Measurements from ENCODE around the gene UBE2QL1.

UBE2QL1 gene

GRCh38 chr5:6469836-6470235 lies 21.2 kb downstream of the UBE2QL1 start:
- H3K4me1 ChIP-seq (ENCODE audit: insufficient read depth, low read length), result peaks cover 13% of the 10 kb centered on the region
- H3K9ac ChIP-seq (ENCODE audit: low read depth, low read length), result no peak overlapping the region
- 95% methylated on average over 11 of the region's 11 CpGs for WGBS
- H3K9me3 ChIP-seq (ENCODE audit: insufficient read depth, low read depth, low read length), result no peaks in the 10 kb centered on the region
- H3K27me3 ChIP-seq (ENCODE audit: insufficient read depth, low read length), result peaks cover 14% of the 10 kb centered on the region
- no peaks in the 10 kb centered on the region for H3K36me3 ChIP-seq (ENCODE audit: insufficient read depth, low read length)
- H3K27ac ChIP-seq (ENCODE audit: low read depth, low read length), result no peak overlapping the region
- H3K4me3 ChIP-seq (ENCODE audit: low read length), result no peak overlapping the region

GRCh38 chr5:6470672-6471071 lies 22.0 kb downstream of the UBE2QL1 start:
- H3K4me1 ChIP-seq (ENCODE audit: insufficient read depth, low read length), result peaks cover 18% of the 10 kb centered on the region
- no peak overlapping the region for H3K27ac ChIP-seq (ENCODE audit: low read depth, low read length)
- 92% methylated on average over 4 of the region's 4 CpGs for WGBS

GRCh38 chr5:6471252-6471651 lies 22.6 kb downstream of the UBE2QL1 start:
- Histone ChIP-seq H3K9me3 (ENCODE audit: insufficient read depth, low read depth, low read length) (no peaks in the 10 kb centered on the region), H3K27me3 (ENCODE audit: insufficient read depth, low read length) (peaks cover 14% of the 10 kb centered on the region), H3K27ac (ENCODE audit: low read depth, low read length) (no peak overlapping the region), H3K4me3 (ENCODE audit: low read length) (no peak overlapping the region), H3K4me1 (ENCODE audit: insufficient read depth, low read length) (peaks cover 21% of the 10 kb centered on the region), H3K9ac (ENCODE audit: low read depth, low read length) (no peak overlapping the region), H3K36me3 (ENCODE audit: insufficient read depth, low read length) (no peaks in the 10 kb centered on the region)
- WGBS, result 97% methylated on average over 1 of the region's 1 CpG

More at GRCh38 chr5:6470672-6471071, 22.0 kb downstream of the UBE2QL1 start:
- Histone ChIP-seq H3K9me3 (ENCODE audit: insufficient read depth, low read depth, low read length) (no peaks in the 10 kb centered on the region), H3K4me3 (ENCODE audit: low read length) (no peak overlapping the region), H3K36me3 (ENCODE audit: insufficient read depth, low read length) (no peaks in the 10 kb centered on the region), H3K27me3 (ENCODE audit: insufficient read depth, low read length) (peaks cover 14% of the 10 kb centered on the region), H3K9ac (ENCODE audit: low read depth, low read length) (no peak overlapping the region)

GRCh38 chr5:6472792-6473191 lies 24.1 kb downstream of the UBE2QL1 start:
- Histone ChIP-seq H3K4me1 (ENCODE audit: insufficient read depth, low read length) (peaks cover 12% of the 10 kb centered on the region), H3K4me3 (ENCODE audit: low read length) (no peak overlapping the region), H3K36me3 (ENCODE audit: insufficient read depth, low read length) (no peaks in the 10 kb centered on the region), H3K27ac (ENCODE audit: low read depth, low read length) (no peak overlapping the region), H3K27me3 (ENCODE audit: insufficient read depth, low read length) (peaks cover 13% of the 10 kb centered on the region), H3K9ac (ENCODE audit: low read depth, low read length) (no peak overlapping the region), H3K9me3 (ENCODE audit: insufficient read depth, low read depth, low read length) (no peaks in the 10 kb centered on the region)
- WGBS, result 87% methylated on average over 5 of the region's 5 CpGs

- 94% methylated on average over 6 of the region's 6 CpGs for WGBS
- H3K9me3 ChIP-seq (ENCODE audit: insufficient read depth, low read depth, low read length), result no peaks in the 10 kb centered on the region
- no peak overlapping the region for H3K27ac ChIP-seq (ENCODE audit: low read depth, low read length)
- H3K36me3 ChIP-seq (ENCODE audit: insufficient read depth, low read length), result no peaks in the 10 kb centered on the region
- H3K9ac ChIP-seq (ENCODE audit: low read depth, low read length), result no peak overlapping the region
- no peak overlapping the region for H3K4me3 ChIP-seq (ENCODE audit: low read length)
- H3K27me3 ChIP-seq (ENCODE audit: insufficient read depth, low read length), result 0 out of 2 replicates have a peak, but pooled peaks cover 8% of the 10 kb centered on the region
- H3K4me1 ChIP-seq (ENCODE audit: insufficient read depth, low read length), result peaks cover 7% of the 10 kb centered on the region; the same call in 1 of the 2 replicates
These were observed 24.6 kb downstream of the UBE2QL1 start for GRCh38 chr5:6473284-6473683.

GRCh38 chr5:6475626-6476312 lies 27.1 kb downstream of the UBE2QL1 start:
- H3K36me3 ChIP-seq (ENCODE audit: insufficient read depth, low read length), result no peaks in the 10 kb centered on the region
- H3K9me3 ChIP-seq (ENCODE audit: insufficient read depth, low read depth, low read length), result no peaks in the 10 kb centered on the region
- no peaks in the 10 kb centered on the region for H3K27me3 ChIP-seq (ENCODE audit: insufficient read depth, low read length)
- no peak overlapping the region for H3K4me3 ChIP-seq (ENCODE audit: low read length)
- 54% methylated on average over 8 of the region's 9 CpGs for WGBS
- H3K4me1 ChIP-seq (ENCODE audit: insufficient read depth, low read length), result peaks cover 7% of the 10 kb centered on the region; the same call in 1 of the 2 replicates
- no peak overlapping the region for H3K9ac ChIP-seq (ENCODE audit: low read depth, low read length)
- no peak overlapping the region for H3K27ac ChIP-seq (ENCODE audit: low read depth, low read length)

- H3K9me3 ChIP-seq (ENCODE audit: insufficient read depth, low read depth, low read length), result no peaks in the 10 kb centered on the region
- H3K36me3 ChIP-seq (ENCODE audit: insufficient read depth, low read length), result no peaks in the 10 kb centered on the region
- H3K27me3 ChIP-seq (ENCODE audit: insufficient read depth, low read length), result no peaks in the 10 kb centered on the region
- no peak overlapping the region for H3K27ac ChIP-seq (ENCODE audit: low read depth, low read length)
- peaks cover 7% of the 10 kb centered on the region; the same call in 1 of the 2 replicates for H3K4me1 ChIP-seq (ENCODE audit: insufficient read depth, low read length)
- 95% methylated on average over 6 of the region's 6 CpGs for WGBS
- H3K9ac ChIP-seq (ENCODE audit: low read depth, low read length), result no peak overlapping the region
- no peak overlapping the region for H3K4me3 ChIP-seq (ENCODE audit: low read length)
These were observed 27.6 kb downstream of the UBE2QL1 start for GRCh38 chr5:6476313-6476661.

GRCh38 chr5:6478793-6479192 lies 30.1 kb downstream of the UBE2QL1 start:
- H3K36me3 ChIP-seq (ENCODE audit: insufficient read depth, low read length), result no peaks in the 10 kb centered on the region
- H3K27me3 ChIP-seq (ENCODE audit: insufficient read depth, low read length), result no peaks in the 10 kb centered on the region
- no peaks in the 10 kb centered on the region for H3K9me3 ChIP-seq (ENCODE audit: insufficient read depth, low read depth, low read length)
- H3K4me1 ChIP-seq (ENCODE audit: insufficient read depth, low read length), result peaks cover 7% of the 10 kb centered on the region; the same call in 1 of the 2 replicates
- H3K27ac ChIP-seq (ENCODE audit: low read depth, low read length), result no peak overlapping the region
- WGBS, result 91% methylated on average over 11 of the region's 11 CpGs
- no peak overlapping the region for H3K4me3 ChIP-seq (ENCODE audit: low read length)
- no peak overlapping the region for H3K9ac ChIP-seq (ENCODE audit: low read depth, low read length)

- peaks cover 3% of the 10 kb centered on the region; the same call in 1 of the 2 replicates for H3K4me1 ChIP-seq (ENCODE audit: insufficient read depth, low read length)
- no peak overlapping the region for H3K4me3 ChIP-seq (ENCODE audit: low read length)
- H3K9ac ChIP-seq (ENCODE audit: low read depth, low read length), result no peak overlapping the region
- H3K9me3 ChIP-seq (ENCODE audit: insufficient read depth, low read depth, low read length), result no peaks in the 10 kb centered on the region
- H3K36me3 ChIP-seq (ENCODE audit: insufficient read depth, low read length), result no peaks in the 10 kb centered on the region
- 90% methylated on average over 15 of the region's 15 CpGs for WGBS
- no peaks in the 10 kb centered on the region for H3K27me3 ChIP-seq (ENCODE audit: insufficient read depth, low read length)
- no peak overlapping the region for H3K27ac ChIP-seq (ENCODE audit: low read depth, low read length)
These were observed 31.7 kb downstream of the UBE2QL1 start for GRCh38 chr5:6480133-6481051.

GRCh38 chr5:6482735-6483134 lies 34.1 kb downstream of the UBE2QL1 start:
- 93% methylated on average over 11 of the region's 11 CpGs for whole genome bisulfite sequencing
- Histone ChIP-seq H3K27ac (ENCODE audit: low read depth, low read length) (no peak overlapping the region), H3K9me3 (ENCODE audit: insufficient read depth, low read depth, low read length) (no peaks in the 10 kb centered on the region), H3K4me3 (ENCODE audit: low read length) (no peak overlapping the region), H3K27me3 (ENCODE audit: insufficient read depth, low read length) (no peaks in the 10 kb centered on the region), H3K4me1 (ENCODE audit: insufficient read depth, low read length) (no peaks in the 10 kb centered on the region), H3K9ac (ENCODE audit: low read depth, low read length) (no peak overlapping the region), H3K36me3 (ENCODE audit: insufficient read depth, low read length) (no peaks in the 10 kb centered on the region)

- Histone ChIP-seq H3K4me1 (ENCODE audit: insufficient read depth, low read length) (no peaks in the 10 kb centered on the region), H3K36me3 (ENCODE audit: insufficient read depth, low read length) (no peaks in the 10 kb centered on the region), H3K9me3 (ENCODE audit: insufficient read depth, low read depth, low read length) (no peaks in the 10 kb centered on the region), H3K27me3 (ENCODE audit: insufficient read depth, low read length) (no peaks in the 10 kb centered on the region), H3K4me3 (ENCODE audit: low read length) (no peak overlapping the region), H3K27ac (ENCODE audit: low read depth, low read length) (no peak overlapping the region), H3K9ac (ENCODE audit: low read depth, low read length) (no peak overlapping the region)
- 91% methylated on average over 9 of the region's 9 CpGs for WGBS
These were observed 35.3 kb downstream of the UBE2QL1 start for GRCh38 chr5:6483880-6484382.
